B cell (primary cell): ENCODE data around the gene SEC16A.

ENCODE experiments used
- CTCF ChIP-seq: fragments of 200-600 bp; IDR thresholded peaks from one replicate; pipeline ENCODE4 v1.8.0; 2022; ENCODE audit warnings: antibody characterized with exemption, mild to moderate bottlenecking
- EZH2 ChIP-seq: IDR thresholded peaks from 2 replicates; pipeline ENCODE4 v1.6.1; 2012; ENCODE audit warnings: borderline replicate concordance, low read depth, mild to moderate bottlenecking, moderate library complexity, low read length; ENCODE audit not compliant: insufficient read depth, poor library complexity, severe bottlenecking

GRCh38 chr9:136419092-136419420 lies 63.8 kb downstream of the SEC16A start:
- TF ChIP-seq CTCF (no peak), EZH2 (no peak)
